HPDE6-E6E7 (cell line): ENCODE results near the gene MBD3L5.
A peak's percentile ranks its signal among the peaks of the same experiment; 100 is the strongest.
"Not testable (repeated sequence)": the region's sequence is repeated elsewhere in the genome, so short reads cannot be mapped to it uniquely, and the experiment has no call there.

Experiments used
- DNase-seq: peaks from one replicate; pipeline ENCODE4 v3.0.0; 2011; ENCODE audit warnings: missing footprints; ENCODE audit errors: extremely low spot score

The MBD3L5 gene

GRCh38 chr19:7052896-7053295, 22.5 kb downstream of the MBD3L5 start:
- DNase-seq, result not testable (repeated sequence)

GRCh38 chr19:7054635-7055368, 24.4 kb downstream of the MBD3L5 start:
- not testable (repeated sequence) for DNase-seq

- DNase-seq, result not testable (repeated sequence)
These were observed 25.3 kb downstream of the MBD3L5 start for GRCh38 chr19:7055679-7056078.

GRCh38 chr19:7056371-7056770, 26.0 kb downstream of the MBD3L5 start:
- not testable (repeated sequence) for DNase-seq

- DNase-seq, result not testable (repeated sequence)
These were observed 28.2 kb downstream of the MBD3L5 start, which contains the start of gene MBD3L3 for GRCh38 chr19:7058576-7058975. Gene MBD3L3, minus strand, starts transcription at chr19:7058676. Its CDS starts 71 bp downstream, at chr19:7058605.

- DNase-seq, result not testable (repeated sequence)
These were observed 29.6 kb downstream of the MBD3L5 start for GRCh38 chr19:7059977-7060376.

GRCh38 chr19:7063339-7063738, 33.0 kb downstream of the MBD3L5 start:
- DNase-seq, result no peak

- DNase-seq, result no peak
These were observed 33.5 kb downstream of the MBD3L5 start for GRCh38 chr19:7063764-7064418.

- not testable (repeated sequence) for DNase-seq
These were observed 36.7 kb downstream of the MBD3L5 start for GRCh38 chr19:7067122-7067521.

- DNase-seq, result no peak
These were observed 37.3 kb downstream of the MBD3L5 start for GRCh38 chr19:7067716-7068115.

GRCh38 chr19:7068599-7068998, 38.2 kb downstream of the MBD3L5 start:
- no peak for DNase-seq

GRCh38 chr19:7069042-7069903, 38.9 kb downstream of the MBD3L5 start, which contains the start of gene ZNF557:
Gene ZNF557, plus strand, starts transcription at chr19:7069703. Its CDS starts 5,372 bp downstream, at chr19:7075075.
- peak; percentile 79 for DNase-seq

GRCh38 chr19:7069904-7070226, 39.5 kb downstream of the MBD3L5 start:
- no peak for DNase-seq

GRCh38 chr19:7072541-7072940, 42.2 kb downstream of the MBD3L5 start:
- DNase-seq, result no peak

- DNase-seq, result no peak
These were observed 44.4 kb downstream of the MBD3L5 start for GRCh38 chr19:7074705-7075282.

- no peak for DNase-seq
These were observed 45.8 kb downstream of the MBD3L5 start for GRCh38 chr19:7076151-7076550.

- DNase-seq, result no peak
These were observed 47.6 kb downstream of the MBD3L5 start for GRCh38 chr19:7078008-7078407.
